Activated CD8-positive, alpha-beta memory T cell treated with anti-CD3 and anti-CD28 coated beads, Interleukin-2, amount 50 U/mL, for 48 hours (primary cell): ENCODE data around the gene ELP1.

ENCODE experiments used
- DNase-seq: peaks from one replicate; pipeline ENCODE4 v3.0.0-alpha.2; 2020

ELP1 gene

DNA sequence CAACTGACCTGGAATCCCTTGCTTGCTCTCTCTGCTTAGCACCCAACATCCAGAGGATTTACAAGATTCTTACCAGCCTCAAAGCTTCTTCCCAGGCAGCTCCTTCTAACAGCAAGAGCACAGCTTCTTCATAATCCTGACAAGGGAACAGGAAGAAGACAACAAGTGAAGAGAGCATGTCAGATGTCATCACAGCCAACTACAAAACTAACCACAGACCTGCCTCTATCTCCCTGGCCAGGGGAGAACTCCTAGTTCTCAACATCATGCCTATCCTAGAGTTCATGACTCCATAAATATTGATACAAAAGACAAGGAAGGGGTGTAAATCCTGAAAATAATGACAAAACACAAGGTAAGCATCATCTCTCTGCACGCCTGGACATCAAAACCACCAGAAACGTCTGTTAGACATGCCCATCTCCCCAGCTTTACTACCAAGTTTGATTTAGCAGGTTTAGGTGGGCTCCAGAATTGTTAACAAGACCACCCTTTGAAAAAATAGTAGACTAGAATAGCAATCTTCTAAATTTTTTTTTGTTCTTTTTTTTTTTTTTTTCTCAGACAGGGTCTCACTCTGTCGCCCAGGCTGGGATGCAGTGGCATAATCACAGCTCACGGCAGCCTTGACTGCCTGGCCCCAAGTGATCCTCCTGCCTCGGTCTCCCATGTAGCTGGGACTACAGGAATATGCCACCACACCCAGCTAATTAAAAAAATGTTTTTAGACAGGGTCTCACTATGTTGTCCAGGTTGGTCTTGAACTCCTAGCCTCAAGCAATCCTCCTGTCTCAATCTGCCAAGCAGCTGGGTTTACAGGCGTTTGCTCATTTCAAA is 51.7 kb downstream of the ELP1 start:
- no peak for DNase-seq

DNA sequence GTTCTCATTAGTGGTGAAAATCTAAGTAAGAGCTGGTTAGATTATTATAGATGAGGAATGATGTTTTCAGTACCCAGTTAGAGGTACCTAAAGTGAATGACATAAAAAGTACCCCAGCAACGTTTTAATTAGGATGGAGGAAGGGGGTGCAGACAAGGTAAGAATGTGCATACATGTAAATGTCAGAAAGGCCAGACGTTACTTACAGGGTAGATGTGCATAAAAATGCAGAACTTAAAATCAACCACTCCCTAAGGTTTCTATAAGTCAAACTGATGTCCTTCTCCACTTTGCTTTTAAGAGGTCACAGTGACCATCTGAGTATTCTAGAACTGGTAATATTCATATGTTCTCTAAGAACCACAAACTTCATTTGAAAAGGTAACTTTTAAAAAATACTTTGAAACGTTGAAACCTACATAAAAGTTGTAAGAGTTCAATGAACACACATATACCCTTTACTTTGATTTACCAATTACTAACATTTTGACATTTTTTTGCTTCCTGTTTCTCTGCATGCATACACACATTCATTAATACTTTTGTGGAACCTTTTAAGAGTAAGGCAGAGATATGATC is 53.1 kb downstream of the ELP1 start:
- DNase-seq: no peak

DNA sequence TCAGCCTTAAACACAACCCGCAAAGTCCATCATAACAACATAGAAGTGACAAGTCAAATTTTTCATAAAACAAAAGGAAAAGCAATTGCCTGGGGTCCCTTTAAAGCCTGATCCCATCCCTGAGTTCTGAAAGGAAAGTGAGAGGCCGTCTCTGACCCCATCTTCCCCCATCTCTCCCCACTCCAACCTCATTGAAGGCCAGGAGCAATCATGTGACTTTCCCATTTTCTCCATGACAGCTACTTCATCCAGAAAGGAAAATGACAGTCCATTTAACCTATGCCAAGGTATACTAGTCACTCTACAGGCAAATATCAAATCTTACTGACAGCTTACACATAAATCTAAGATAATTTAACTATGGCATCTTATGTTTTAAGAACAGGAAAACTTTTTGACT is 56.4 kb downstream of the ELP1 start:
- no peak for DNase-seq

DNA sequence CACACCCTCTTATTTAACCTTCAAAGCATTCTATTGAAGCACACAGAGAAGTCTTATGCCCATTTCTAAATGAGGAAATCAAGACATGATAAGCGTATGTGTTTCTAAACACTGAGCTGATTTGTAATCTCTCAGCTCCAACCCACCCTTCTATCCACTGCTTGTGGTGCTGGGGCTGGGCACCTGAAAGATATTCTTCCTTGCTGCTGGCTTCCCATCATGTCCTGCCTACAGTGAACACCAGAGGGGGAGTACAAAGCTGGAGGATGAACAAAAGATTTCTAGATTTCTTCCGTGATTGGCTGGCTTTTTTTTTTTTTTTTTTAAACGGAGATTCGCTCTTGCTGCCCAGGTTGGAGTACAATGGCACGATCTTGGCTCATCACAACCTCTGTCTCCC is 57.5 kb downstream of the ELP1 start:
- no peak for DNase-seq

DNA sequence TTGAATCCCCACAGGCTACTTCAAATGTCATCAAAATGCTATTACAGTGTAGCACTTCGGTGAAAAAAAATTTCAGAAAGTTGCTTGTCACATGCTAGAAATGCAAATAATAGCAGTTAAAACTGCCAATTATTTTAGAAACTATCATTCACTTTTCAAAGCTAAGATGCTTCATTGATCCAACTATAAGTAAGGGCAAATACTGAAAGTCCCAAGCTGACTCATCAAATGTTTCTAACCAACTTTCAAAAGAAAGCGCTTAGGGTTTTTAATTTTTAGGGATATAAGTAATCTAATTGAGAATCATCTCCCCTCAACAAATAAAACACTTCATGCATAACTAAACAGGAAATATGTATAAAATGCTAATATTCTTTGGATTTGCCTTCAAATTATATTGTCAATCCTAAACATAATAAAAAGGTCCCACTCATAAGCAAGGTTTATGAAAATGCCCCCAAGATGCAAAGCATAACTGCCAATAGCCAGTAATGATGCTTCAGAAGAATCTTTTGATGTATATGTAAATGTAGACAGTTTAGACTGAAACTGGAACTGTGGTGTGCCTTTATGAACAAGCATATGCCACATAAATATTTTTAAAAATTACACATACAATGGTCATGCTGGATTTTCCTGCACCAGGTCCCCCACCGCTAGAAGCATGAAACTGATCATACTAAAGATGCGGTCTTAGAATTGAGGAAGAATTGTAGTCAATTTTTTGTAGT is 59.7 kb downstream of the ELP1 start:
- no peak for DNase-seq

DNA sequence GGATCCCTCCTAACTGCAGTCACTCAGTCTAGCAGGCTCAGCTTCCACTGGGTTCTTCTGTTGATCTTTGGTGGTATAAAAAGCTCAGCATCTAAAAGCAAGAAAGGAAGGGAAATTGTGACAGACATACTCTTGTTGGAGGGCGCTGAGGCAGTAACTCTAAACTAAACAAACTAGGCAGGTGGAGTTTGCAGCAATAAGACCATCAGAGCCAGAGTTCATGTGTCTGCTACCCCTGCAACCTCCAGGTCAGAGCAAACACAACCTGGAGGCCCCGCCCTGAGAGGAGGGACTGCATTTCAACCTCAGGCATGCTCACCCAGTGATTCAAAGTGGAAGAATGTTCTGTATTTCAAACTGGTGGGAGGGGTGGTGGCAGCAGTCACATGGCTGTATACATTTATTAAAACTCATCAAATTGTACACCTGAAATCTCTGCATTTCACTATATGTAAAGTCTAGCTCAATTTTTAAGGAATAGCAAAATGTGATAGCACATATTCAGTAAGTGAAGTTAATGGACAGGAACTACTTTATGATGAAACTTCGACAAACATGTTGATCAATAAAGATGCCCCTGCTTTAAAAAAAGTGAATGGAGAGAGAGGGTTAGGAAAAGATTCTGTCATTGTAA is 64.7 kb downstream of the ELP1 start:
- no peak for DNase-seq

DNA sequence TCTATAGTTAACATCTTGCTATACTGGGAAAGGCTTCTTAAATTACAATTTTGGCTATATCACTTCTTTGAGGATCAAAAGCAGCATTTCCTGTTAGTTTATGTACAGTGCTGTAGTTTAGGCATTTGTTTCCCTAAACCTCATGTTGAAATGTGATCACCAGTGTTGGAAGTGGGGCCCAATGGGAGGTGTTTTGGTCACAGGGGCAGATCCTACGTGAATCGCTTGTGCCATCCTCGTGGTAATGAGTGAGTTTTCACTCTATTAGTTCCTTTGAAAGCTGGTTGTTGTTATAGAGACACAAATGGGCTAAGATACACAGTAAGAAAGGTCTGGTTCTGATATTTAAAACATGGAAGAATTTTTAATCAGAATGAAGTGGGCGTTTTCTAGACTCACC is 66.1 kb downstream of the ELP1 start:
- DNase-seq: no peak

DNA sequence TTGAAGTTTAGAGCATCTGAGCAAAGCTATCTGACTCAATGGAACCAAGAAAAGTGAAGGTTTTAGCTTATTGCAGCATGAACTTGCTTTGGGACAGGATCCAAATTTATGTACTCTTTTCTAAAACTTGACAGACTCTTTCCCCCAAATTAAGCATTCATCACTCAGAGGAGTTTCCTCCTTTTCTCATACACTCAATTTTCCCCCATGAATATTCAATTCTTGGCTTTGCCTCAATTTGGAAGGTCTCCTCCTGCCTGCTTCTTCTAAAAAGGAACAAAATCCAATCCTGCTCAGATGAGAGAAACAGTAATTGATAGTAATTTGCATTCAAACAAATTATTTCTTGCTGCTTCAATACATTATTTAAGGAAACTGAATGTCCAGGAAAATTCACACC is 66.8 kb downstream of the ELP1 start:
- DNase-seq: no peak

- no peak for DNase-seq
Measured at GRCh38 chr9:108866001-108866420, 67.9 kb downstream of the ELP1 start.

DNA sequence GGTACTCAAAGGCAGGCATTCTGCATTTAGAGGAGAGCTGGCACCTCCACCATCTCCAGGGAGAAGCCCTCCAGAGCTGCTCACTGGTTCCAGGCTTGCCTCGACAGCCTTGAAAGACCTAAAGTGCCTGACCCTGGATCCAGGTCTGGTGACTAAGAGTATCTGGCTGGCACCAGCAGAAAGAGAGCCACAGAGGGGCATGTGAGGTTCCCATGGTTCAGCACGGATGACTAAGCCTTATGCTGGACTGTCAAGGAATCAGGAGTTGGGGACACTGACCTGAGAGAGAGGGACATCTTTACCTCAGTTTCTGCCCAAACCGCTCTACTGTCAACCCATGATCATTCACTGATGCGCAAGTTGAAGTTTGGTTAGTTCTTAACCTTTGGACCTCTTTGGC is 68.9 kb downstream of the ELP1 start:
- no peak for DNase-seq

- DNase-seq: no peak
Measured at GRCh38 chr9:108864446-108864845, 69.5 kb downstream of the ELP1 start.

GRCh38 chr9:108863891-108864290 is 70.0 kb downstream of the ELP1 start:
- no peak for DNase-seq

- DNase-seq: no peak
Measured at GRCh38 chr9:108861997-108862396, 71.9 kb downstream of the ELP1 start, which contains the start of gene ACTL7A. TSS of gene ACTL7A (plus strand) at chr9:108862266. CDS start at chr9:108862323, 57 bp downstream.

GRCh38 chr9:108861464-108861863 is 72.5 kb downstream of the ELP1 start:
- DNase-seq: no peak

DNA sequence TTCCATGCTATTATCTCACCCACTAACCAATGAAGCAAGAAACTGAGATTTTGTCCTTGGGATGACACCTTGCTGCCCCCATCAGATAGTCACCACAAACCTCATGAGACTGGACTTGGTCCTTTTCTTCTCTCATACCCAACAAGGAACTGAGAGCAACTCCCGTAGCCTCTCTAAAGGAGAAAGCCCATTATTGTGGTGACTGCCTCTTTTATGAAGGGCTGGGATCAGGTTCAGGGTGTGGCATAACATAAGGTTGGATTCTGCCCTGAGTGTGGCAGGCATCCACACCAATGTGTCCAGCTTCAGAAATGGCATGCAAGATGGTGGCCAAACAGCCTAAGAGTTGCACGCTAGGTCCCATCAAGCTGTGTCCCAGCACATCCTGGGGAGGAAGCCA is 73.2 kb downstream of the ELP1 start:
- no peak for DNase-seq

DNA sequence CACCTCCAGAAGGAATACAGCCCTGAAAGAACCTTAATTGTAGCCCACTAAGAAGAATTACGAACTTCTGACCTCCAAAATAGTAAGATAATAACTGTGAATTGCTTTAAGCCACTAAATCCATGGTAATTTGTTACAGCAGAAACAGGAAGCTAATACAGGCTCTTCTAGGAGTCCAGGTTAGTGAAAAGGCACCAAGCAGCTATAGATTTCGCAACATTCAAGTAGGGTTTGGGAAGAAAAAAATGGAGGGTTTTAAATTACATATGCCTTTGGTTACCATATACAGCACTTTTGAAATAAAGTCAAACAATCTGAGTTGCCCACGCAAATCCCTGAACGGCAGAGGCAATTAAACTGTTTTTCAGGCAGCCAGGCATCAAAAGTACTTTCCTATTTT is 73.6 kb downstream of the ELP1 start:
- no peak for DNase-seq

DNA sequence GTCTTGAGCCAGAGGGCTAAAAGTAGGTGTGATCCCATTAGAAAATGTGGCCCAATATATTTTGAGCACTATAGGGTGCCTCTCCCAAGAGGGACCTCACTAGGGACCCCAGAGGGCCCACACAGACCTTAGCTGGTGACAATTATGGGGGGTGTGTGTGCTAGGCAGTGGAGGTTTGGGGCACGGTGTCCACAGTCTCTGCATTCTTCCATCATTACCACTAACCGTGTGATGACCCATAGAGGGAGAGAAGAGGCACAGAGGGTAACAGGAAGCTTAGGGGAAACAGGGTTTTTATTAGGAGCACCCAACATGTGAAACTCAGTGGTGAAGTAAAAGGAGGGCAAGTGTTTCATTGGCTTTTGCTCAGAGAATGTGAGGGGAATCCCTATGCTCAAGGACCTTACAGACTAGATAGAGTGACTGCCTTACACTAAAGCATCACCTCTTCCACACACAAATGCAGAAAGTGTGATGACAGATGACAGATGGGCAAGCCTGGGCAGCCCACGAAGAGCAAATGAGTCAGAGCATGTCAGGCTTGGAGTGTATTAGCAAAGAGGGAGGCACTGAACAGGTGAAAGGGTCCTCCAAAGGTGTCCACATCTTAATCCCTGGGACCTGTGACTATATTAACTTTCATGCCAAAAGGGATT is 74.3 kb downstream of the ELP1 start:
- no peak for DNase-seq

DNA sequence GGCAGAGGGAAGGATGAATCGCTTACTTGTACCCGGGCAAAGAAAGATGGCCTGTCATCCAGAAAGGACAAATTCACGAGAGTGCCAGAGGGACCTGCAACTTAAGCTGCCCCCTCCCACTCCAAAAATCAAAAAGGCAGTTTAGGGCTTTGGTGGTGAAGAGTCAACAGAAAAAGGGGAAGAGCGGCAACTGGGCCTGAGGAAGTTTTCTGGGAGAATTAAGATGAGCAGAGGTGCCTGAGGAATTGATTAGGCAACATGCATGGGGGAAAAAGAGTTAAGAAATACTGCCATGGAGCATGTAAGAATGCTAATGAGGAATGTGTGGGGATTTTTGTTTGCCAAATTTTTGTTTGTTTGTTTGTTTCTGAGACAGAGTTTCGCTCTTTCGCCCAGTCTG is 76.4 kb downstream of the ELP1 start:
- DNase-seq: no peak

DNA sequence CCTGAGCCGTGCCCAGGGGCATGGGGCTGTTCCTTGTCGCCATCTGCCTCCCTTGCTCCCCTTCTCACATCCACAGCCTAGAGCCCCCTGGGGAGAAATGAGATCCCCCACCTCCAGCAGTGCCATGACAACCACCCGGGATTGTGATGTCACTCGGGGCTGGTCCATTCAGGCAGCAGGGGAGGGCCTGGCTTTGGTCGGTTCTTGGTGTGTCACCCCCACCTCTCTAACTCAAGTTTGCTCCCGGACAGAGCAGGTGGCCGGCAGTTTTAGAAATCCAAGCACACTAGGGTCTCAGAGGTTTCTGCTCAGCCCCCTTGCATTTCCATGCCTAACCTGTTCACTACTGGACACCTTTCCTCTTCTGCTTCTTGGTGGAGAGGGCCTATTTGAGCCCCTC is 78.0 kb downstream of the ELP1 start, which contains the start of gene ACTL7B:
Gene ACTL7B (minus strand): TSS at position 99 of the 400 bp plus-strand sequence. CDS start 56 bp downstream, at position 43.
- DNase-seq: no peak

GRCh38 chr9:108855529-108855886 is 78.4 kb downstream of the ELP1 start:
- no peak for DNase-seq

DNA sequence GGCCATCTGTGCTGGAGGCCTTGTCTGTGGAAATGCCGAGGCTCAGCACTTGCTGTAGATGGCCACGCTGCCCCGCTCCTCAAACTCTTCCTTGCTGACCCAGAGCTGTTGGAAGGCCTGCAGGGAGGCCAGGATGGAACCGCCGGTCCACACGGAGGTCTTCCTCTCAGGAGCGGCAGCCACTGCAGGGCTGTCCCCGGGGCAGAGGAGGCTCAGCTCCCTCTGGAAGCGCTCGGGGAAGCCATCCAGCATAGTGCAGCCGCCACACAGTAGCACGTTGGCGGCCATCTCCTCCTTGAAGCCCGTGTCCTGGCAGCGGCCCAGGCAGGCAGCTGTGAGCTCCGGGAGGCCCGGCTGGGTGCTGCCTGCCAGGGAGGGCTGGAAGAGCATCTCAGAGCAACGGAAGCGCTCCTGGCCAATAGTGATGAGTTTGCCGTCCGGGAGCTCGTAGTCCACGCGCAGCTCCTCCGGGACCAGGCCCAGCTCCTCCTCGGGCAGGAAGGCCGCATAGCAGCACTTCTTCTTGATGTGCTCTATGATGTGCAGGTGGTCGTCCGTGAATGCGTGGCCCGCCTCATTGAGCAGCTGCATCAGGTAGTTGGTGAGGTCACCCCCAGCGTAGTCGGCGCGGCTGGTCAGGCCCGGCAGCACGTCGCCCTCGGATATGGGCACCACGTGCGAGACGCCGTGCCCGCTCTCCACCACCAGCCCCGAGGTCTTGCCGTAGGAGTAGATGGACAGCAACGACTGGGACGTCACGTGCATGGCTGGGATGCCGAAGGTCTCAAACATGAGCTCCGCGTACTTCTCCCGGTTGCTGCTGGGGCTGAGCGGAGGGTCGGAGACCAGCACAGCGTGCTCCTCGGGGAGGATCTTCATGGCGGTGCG is 79.0 kb downstream of the ELP1 start:
- no peak for DNase-seq

GRCh38 chr9:108854094-108854493 is 79.8 kb downstream of the ELP1 start:
- no peak for DNase-seq
